Stimulated activated CD4-positive, alpha-beta T cell treated with anti-CD3 and anti-CD28 coated beads, Interleukin-4, amount 100 ng/mL, for 4 hours (primary cell): ENCODE data around the gene GDA.

Source experiments
- DNase-seq, 2 experiments: peaks; one replicate each; pipeline ENCODE4 v3.0.0-alpha.2; 2020

GDA gene

DNA sequence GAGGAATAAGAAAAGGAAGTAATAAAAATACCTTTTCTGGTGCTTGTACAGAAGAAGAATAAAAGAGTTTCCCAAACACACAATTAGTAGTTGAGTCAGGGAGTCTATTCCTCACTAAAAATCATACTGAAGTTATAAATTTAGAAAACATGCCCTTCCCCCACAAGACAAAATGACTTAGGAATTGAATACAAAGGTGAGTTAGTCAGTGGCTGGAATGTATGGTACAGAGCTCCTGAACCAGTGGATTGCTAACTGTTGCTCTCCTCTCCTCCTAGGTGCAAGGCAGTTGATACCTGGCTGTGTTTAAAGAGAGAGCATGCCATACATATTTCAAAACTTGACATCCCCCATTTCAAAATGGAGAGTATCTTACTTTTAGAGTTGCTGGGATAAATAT is 1.9 kb downstream of the GDA start:
- DNase-seq: no peak

DNA sequence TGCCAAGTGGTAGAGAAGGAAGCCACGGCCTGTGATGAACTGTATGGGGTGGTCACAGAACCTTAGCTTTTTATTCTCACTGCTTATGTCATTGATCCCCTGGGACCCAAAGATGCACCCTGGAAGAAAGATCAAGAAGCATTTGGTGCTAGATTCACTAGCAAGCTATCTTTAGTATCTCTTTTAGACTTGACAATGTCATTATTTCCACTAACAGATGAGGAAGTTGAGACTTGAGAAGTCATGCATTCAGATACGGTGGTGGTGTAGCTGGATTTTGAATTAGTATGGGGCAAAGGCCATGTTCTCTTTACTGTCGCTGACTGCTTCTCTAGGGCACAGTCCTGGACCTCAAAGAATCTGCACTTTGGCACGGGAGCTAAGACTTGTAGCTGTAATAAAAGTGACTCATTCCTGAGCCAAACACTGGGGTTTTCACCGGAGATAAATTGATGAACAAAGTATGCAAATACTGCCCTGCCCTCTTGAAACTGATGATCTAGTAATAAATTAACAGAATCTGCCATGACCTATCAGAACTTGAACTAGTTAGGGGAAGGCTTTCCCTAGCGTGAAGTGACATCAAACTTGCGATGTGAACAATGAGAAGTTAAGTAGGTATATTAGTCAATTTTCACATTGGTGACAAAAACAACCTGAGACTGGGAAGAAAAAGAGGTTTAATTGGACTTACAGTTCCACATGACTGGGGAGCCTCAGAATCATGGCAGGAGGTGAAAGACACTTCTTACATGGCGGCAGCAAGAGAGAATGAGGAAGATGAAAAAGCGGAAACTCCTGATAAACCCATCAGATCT is 5.4 kb downstream of the GDA start:
- no peak for DNase-seq

DNA sequence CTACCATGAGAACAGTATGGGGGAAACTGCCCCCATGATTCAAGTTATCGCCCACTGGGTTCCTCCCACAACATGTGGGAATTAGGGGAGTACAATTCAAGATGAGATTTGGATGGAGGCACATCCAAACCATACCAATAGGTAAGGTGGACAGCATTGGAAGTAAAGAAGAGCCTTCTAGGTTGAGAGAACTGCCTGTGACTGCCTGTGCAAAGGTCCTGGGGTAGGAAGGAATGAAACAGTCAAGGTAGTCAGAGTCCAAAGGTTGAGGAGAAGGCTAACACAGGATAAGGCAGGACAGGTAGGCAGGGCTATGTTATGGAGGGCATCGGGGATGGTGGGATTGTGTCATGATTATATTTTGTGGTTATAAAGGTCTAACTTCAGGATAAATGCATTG is 6.1 kb downstream of the GDA start:
- DNase-seq: no peak

DNA sequence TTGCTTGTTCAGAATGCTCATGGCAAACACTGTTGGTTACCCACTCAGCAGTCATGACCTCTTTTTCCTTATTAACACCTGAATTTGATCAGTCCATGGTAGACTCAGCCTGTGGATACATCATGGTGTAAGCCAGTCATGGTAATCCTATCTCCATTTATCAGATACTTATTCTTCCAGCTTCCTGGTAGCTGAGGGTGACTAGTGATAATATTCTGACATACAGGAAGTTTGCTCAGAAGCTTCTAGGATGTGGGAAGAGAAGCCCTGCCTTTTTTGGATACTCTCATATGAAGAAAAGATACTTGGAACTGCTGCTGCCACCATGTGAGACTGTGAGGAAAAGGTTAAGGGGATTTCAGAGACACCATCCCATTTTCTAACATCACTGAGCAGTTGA is 7.3 kb downstream of the GDA start:
- DNase-seq: no peak

DNA sequence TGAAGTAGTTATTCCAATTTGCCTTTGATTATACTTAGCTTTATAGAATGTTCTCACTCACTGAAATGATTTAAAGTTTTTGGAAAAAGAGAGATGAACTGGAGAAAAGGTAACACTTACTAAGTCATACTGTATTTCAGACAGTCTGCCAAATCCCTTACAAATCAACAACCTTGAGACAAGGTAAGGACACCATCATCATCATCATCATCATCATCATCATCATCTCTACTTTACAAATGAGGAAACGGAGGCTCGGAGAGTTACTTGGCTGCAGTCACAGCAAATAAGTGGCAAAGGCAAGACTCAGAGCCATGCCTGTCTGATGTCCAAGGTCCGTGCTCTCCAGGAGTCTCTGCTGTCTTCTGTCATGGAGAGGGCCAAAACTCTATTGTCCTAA is 9.4 kb downstream of the GDA start:
- DNase-seq: no peak

DNA sequence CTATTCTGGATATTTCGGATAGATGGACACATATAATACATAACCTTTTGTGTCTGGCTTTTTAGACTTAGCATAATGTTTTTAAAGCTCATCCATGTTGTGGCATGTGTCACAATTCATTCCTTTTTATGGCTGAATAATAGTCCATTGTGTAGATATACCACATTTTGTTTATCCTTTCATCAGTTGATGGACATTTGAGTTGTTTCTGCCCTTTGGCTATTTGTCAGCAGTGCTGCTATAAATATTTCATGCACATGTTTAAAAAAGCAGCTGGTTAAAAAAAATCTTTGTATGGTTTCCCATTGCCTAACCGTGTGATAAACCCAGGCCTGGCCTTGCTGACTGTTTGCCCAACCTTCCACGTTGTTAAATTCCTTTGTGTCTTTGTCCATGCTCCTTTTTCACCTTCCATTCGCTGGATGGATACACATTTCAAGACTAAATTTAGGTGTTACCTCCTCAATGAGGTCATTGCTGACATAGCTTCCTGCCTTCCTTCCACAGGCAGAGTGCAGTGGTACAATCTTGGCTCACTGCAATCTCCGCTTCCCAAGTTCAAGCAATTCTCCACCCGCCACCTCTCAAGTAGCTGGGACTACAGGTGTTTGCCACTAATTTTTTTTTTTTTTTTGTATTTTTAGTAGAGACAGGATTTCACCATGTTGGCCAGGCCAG is 11.3 kb downstream of the GDA start:
- no peak for DNase-seq

DNA sequence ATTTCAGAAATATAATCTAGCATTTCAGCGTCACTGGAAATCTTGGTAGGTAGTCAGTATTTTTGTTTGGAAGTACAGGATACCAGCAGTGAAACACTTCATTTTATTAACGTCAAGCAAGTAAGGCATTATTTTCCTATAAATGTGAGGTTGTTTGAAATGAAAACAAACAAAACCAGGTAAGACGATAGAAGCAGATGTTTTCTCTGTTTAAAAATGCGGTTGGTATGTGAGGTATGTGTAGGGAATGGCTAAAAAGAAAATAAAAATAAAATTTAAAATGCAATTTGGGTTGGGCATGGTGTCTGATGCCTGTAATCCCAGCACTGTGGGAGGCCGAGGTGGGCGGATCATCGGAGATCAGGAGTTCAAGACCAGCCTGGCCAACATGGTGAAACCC is 16.1 kb downstream of the GDA start:
- DNase-seq: no peak

DNA sequence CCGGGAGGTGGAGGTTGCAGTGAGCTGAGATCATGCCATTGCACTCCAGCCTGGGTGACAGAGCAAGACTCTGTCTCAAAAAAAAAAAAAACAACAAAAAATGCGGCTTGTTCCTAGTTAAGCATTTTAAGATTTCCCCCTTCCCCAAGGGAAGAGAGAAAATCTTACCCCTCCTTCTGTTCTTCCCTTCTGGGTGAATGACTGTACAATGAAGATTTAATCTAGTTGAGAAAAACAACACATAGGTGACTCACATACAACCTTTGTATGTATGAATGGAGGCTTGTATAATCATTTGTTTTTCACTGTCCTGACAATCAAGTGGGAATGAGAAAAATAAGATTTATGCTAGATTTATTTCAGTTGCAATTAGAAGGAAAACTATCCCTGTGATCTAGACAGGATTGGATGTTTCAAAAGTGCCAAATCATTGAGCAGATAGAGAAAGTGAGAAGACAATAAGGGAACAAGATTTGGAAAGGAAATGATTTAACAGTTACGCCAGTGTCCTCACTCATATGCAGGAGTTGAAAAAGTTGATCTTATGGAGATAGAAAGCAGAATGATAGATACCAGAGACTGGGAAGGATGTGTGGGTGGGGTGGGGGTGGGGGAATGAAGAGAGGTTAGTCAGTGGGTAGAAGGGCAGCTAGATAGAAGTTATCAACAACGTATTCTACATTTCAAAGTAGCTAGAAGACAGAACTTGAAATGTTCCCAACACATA is 16.7 kb downstream of the GDA start:
- DNase-seq: no peak

DNA sequence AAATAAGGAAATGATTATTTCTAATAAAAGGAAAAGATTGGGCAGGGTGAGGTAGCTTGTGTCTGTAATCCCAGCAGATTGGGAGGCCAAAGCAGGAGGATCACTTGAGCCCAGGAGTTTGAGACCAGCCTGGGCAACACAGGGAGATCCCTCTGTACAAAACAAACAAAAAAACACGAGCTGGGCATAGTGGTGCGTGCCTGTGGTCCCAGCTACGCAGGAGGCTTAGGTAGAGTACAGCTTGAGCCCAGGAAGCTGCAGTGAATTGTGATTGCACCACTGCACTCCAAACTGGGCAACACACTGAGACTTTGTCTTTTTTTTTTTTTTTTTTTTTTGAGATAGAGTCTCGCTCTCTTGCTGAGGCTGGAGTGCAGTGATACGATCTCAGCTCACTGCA is 18.8 kb downstream of the GDA start:
- no peak for DNase-seq

DNA sequence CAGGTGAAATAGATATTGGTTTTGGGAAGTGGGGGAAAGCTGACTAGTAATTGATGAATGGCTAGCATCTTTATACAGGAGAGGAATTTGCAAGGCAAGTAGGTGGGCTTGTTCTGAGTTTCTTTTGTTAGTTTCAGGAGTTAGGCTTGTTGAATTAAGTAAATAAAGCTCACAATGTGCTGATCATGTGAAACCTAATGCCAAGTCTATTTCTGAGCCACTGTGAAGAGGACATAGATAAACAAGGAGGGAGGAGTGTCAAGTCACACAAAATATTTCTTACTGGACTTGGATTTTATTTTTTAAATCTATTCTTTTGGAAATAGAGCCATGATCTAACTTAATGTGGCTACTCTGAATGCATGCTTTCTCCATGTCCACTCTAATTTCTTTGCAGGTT is 19.9 kb downstream of the GDA start:
- DNase-seq: no peak

DNA sequence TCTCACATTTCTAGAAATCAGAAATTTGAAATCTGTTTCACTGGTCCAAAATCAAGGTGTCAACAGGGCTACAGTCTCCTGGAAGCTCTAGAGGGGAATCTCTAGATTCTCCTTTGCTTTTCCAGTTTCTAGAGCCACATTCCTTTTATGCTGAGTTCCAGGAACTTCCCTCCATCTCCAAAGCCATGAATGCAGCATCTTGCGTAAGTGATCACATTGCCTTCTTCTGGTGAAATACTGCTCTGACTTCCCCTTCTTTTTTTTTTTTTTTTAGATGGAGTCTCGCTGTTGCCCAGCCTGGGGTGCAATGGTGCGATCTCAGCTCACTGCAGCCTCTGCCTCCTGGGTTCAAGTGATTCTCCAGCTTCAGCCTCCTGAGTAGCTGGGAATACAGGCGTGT is 23.8 kb downstream of the GDA start:
- no peak for DNase-seq

DNA sequence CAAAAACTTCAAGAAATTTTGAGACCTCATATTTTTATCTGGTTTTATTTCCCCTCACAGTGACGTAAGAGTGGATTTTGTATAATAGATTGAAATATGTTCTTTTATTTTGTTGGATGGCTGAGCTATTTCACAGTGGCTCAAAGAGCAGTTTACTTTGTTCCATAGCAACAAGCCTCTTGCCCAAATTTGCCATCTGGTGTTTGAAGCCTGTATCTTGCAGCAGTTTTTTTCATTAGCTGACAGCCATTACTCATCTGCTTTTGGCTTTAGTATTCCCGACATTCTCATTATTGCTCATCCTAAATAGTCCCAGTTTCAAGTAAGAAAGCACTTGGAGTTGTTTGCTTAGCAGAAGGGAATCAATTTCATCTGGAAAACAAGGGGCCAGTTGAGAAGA is 36.3 kb downstream of the GDA start:
- no peak for DNase-seq

DNA sequence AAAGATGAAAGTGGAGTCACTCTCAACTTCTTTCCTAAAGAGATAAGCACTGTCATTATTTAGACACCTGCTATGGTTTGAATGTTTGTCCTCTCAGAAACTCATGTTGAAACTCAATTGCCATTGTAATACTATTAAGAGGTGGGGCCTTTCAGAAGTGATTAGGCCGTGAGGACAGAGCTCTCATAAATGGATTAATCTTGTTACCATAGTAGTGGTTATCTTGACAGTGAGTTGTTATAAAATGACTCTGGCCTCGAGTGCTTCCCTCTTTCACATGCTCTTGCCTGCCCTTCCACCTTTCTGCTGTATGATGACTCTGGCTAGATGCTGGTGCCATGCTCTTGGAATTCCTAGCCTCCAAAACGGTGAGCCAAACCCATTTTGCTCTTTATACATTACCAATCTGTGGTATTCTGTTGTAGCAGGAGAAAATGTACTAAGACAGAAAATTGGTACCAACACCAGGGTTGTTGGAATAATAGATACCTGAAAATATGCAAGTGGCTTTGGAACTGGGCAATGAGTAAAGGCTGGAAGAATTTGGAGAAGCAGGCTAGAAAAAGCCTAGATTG is 38.0 kb downstream of the GDA start:
- no peak for DNase-seq

DNA sequence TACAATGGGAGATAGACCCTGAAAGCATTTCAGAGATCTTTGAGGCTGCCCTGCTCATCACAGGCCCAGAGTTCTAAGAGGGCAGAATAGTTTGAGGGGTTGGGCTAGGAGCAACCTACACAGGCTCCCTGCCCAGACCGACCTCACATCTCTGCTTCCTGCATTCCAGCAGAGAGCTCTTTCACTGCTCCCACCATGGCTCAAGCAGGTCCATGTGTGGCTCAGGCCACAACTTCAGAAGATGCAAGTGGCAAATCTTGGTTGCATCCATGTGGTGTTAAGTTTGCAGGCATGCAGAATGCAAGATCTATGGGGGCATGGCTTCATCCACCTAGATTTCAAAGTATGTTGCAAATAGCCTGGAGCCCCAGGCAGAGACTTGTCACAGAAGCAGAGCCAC is 39.0 kb downstream of the GDA start:
- DNase-seq: no peak

DNA sequence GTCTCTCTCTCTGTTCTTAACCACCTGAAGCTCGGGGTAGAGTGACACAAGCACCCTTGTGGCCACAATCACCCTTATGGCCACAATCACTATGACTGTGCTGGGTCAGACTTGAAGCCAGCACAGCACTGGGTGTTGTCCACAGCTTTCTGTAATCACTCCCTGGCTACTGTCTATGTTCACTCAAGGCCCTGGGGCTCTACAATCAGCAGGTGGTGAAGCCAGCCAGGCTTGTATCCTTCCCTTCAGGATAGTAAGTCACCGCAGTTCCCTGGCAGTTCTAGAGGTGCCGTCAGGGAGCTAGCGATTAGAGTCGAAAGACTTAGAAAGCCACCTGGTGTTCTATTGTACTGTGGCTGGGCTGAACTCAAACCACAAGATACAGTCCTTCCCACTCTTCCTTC is 44.2 kb downstream of the GDA start:
- DNase-seq: no peak

DNA sequence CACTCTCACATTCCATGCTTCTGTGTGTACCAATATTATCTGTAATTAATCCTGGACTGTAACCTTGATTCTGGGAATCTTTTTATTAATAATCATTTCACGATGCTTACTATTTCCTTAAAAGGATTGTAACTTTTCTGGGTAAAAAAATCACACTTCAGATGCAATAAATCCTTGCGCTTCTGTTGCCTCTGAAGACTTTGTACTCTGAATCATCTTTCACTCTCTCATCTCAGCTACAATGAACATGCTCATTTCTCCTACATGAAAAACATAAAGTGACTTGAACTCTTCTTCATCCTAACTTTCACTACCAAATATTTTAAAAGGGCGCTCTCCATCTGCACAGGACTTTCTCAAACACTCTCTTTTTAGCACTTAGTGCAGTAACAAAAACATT is 50.0 kb downstream of the GDA start:
- no peak for DNase-seq

DNA sequence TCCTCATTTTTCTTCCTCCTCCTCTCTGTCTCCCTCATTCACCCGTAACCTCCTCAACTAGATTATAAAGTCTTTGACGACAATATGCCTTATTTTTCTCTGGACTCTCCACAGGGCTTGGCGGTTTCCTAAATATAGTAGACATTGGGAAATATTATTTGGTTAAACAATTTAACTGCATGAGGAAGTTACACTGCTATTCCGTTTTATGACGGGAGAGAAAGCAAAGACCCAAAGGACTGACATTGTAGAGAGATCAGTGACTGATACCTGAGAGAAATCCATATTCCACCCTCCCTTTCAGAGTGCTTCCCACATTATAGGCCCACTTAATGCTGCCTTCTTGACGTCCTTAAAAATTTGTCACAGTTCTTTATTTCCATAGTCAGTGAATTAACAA is 51.2 kb downstream of the GDA start:
- no peak for DNase-seq

DNA sequence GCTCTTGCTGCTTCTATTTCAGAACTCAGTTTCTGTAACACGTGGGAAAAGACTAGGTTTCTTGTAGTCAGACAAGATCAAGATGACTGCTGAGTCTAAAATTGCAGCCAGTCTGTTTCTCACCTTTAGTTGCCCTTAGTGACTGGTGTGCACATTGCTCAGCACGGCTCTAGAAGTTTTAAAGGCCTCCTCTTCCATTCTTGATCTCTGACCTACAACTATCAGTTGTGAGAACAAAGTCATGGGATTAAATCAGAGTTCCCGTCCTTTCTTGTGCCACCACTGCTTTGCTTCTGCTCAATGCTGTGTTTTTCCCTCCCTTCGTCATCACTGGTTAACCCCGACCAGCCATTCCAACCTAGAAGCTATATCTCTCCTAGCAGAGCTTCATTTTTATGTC is 52.8 kb downstream of the GDA start:
- DNase-seq: no peak

DNA sequence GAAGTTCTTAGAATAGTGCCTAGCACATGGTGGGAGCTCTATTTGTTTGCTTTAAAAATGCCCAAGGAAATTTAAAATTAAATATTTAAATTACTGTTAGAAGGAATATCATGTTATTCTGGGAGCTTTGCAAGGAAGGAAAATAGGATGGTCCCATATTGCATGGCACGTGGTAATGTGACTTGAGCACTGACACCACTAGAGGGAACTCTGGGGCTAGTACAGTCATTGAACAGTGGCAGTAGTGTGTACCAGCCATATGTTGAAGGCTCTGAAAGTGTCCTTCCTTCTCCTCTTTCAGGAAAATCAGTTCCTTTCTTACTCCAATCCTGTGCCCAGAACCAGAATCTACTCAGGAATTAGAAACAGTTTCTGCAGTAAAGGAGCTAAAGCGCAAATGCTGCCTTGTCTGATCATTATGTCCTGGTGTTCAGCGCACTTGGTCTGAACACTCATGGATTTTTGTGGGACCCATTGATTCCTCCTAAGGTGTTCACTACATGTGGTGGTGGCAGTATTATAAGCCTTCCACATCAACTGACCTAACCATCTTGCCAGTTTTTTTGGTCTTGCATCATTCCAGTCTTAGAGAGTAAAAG is 54.1 kb downstream of the GDA start:
- DNase-seq: no peak

DNA sequence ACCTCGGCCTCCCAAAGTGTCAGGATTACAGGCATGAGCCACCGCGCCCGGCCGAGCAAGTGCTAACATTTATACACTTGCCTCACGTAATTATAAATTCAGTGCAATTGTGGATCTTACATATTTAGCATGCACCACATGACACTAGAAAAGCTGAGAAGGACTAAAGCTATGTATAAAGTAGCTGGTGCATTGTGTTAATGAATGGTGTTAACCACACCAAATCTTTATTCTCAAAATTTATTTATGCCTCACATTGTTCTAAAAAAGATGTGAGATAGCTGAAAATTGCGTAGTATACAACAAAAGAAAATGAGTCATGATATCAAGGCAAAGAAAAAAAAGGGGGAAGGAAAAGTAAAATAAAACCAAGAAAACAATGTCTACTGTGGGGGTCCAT is 54.8 kb downstream of the GDA start:
- no peak for DNase-seq

DNA sequence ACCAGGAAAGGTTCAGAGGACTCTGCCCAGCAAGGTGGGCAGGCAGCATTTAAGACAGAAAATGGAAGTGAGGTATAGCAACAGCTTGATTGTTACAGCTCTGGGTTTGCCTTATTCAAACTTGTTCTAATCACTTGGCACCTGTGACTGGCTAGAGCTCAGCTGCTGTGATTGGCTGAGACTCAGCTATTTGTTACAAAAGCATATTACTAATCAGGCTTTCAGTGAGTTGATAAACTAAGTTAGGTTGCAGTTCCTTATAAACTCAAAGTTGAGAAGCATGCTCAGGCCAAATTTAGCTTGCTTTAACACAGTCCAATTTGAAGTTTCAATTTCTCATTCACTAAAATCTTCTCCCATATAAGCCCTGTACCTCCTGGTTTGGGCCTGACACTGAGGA is 56.3 kb downstream of the GDA start:
- no peak for DNase-seq

DNA sequence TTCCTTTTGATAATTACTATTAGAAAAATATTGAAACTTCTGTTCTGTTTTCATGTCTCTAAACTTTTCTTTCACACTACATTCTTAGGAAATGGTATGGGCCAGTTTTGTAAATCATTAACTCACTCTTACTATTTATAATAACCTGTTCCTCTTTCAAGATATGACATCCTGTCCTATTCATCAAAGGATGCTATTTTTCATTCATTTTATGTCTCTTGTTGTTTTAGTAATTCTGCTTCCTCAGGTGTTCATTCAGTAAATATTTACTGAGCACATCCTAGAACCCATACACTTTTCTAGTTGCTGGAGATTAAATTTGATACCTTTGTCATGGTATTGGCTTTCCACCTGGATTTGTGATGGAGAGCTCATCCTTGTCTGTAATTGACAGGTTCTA is 58.0 kb downstream of the GDA start:
- no peak for DNase-seq

DNA sequence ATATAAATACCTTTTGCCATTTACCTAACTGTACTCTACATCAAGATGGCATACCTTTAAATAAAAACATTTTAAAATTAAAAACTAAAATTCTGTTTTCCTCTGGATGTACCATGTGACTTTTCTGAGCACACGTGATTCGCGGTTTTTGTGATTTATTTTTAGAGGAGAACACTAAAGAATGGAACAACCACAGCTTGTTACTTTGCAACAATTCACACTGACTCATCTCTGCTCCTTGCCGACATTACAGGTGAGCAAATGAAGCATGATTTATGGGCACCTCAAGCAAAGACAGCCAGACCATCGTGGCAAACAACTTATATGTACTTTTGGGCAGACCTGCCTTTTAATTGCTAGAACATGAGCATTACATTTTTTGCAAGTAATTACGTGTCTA is 61.3 kb downstream of the GDA start:
- no peak for DNase-seq
